GM12878 (cell line): Measurements from ENCODE around the gene PAX5. TPM values are rescaled to one million over a fixed set of nuclear protein-coding genes. Genes with fewer than 3 reads are reported as not detected.

ENCODE experiments used
- ATAC-seq: fragments of 200-7000 bp; cut with Tn5 transposase; 3 replicates; pipeline ENCODE4 v1.9.1; 2020; ENCODE audit warnings: mild to moderate bottlenecking, moderate library complexity
- BruUV-seq: library from RNA; stranded (reverse); fragments of 400-500 nt; replicated peaks from 2 replicates; lab custom pipeline; 2021; lab: Mats Ljungman, UMichigan
- CTCF ChIA-PET: fragments of 300-600 bp; sonication (Branson Sonifier 250); formaldehyde crosslinking; extraction: SDS; loops from one replicate; lab custom pipeline; 2021; ENCODE audit warnings: inconsistent platforms; lab: Yijun Ruan, JAX
- POLR2A ChIA-PET: fragments of 350-600 bp; formaldehyde crosslinking; extraction: SDS; loops from one replicate; lab custom pipeline; 2021; ENCODE audit warnings: inconsistent platforms; lab: Charles Lee
- RAD21 ChIA-PET: fragments of 300-600 bp; sonication (Branson Sonifier 250); formaldehyde crosslinking; loops from one replicate; lab custom pipeline; 2023; ENCODE audit warnings: antibody characterized with exemption; ENCODE audit not compliant: unreplicated experiment; lab: Charles Lee
- SMC1A ChIA-PET: fragments of 300-600 bp; sonication (Branson Sonifier 250); formaldehyde crosslinking; loops from one replicate; lab custom pipeline; 2023; ENCODE audit not compliant: unreplicated experiment, uncharacterized antibody; lab: Charles Lee
- DNase-seq: peaks from one replicate; pipeline ENCODE4 v3.0.0-alpha.2; 2011; ENCODE audit warnings: low read depth, low spot score
- FAIRE-seq: peaks from 3 replicates; lab custom pipeline; 2011; peaks lifted over from hg19 to GRCh38; lab: Jason Lieb, UNC
- H2AFZ ChIP-seq: 2 replicates; pipeline ENCODE4 v1.6.0; 2011; ENCODE audit warnings: low read depth, low read length, control low read depth; ENCODE audit not compliant: control insufficient read depth
- H3K27ac ChIP-seq: 2 replicates; pipeline ENCODE4 v1.5.1; 2011; ENCODE audit warnings: control low read depth; ENCODE audit not compliant: control insufficient read depth, insufficient read depth
- H3K27me3 ChIP-seq, 2 experiments: replicated peaks in 1 of 2; 2 replicates each; pipeline versions ENCODE4 v1.6.0 to v1.6.1; 2011; ENCODE audit warnings: low read length in 1 of 2; ENCODE audit not compliant: control insufficient read depth in 2 of 2, insufficient read depth in 2 of 2
- H3K36me3 ChIP-seq, 2 experiments: 2 replicates each; pipeline ENCODE4 v1.5.1; 2011; ENCODE audit warnings: low read length in 1 of 2; ENCODE audit not compliant: control insufficient read depth in 2 of 2, insufficient read depth in 2 of 2
- H3K4me1 ChIP-seq: 2 replicates; pipeline ENCODE4 v1.6.1; 2011; ENCODE audit warnings: mild to moderate bottlenecking, low read length, moderate library complexity, mixed read lengths; ENCODE audit not compliant: control insufficient read depth, insufficient read depth
- H3K4me2 ChIP-seq: 2 replicates; pipeline ENCODE4 v1.6.0; 2011; ENCODE audit warnings: control low read depth; ENCODE audit not compliant: control insufficient read depth, insufficient read depth
- H3K4me3 ChIP-seq: fragments of 200-600 bp; sonication (generic); 2 replicates; pipeline ENCODE4 v1.5.1; 2016
- H3K79me2 ChIP-seq: 2 replicates; pipeline ENCODE4 v1.6.0; 2011; ENCODE audit warnings: low read length; ENCODE audit not compliant: control insufficient read depth, insufficient read depth
- H3K9ac ChIP-seq: 2 replicates; pipeline ENCODE4 v1.8.0; 2011; ENCODE audit warnings: low read length, control low read depth, mixed read lengths; ENCODE audit not compliant: control insufficient read depth, insufficient read depth
- H3K9me3 ChIP-seq: replicated peaks from 3 replicates; pipeline ENCODE4 v1.5.1; 2011; ENCODE audit warnings: mild to moderate bottlenecking, low read length; ENCODE audit not compliant: control insufficient read depth, insufficient read depth
- H4K20me1 ChIP-seq: 2 replicates; pipeline ENCODE4 v1.6.0; 2011; ENCODE audit not compliant: control insufficient read depth, insufficient read depth
- CBX3 ChIP-seq: fragments of 200-600 bp; sonication (generic); IDR thresholded peaks from 2 replicates; pipeline ENCODE4 v1.6.1; 2016; ENCODE audit warnings: low read depth, borderline replicate concordance
- CHD4 ChIP-seq: fragments of 200-600 bp; sonication (generic); IDR thresholded peaks from 2 replicates; pipeline ENCODE4 v1.6.1; 2016; ENCODE audit warnings: mild to moderate bottlenecking
- ESRRA ChIP-seq: IDR thresholded peaks from 2 replicates; pipeline ENCODE4 v1.6.1; 2012; ENCODE audit warnings: mild to moderate bottlenecking, low read length, improper control_type of control experiment
- JUND ChIP-seq: IDR thresholded peaks from 2 replicates; pipeline ENCODE4 v1.6.1; 2012; ENCODE audit warnings: low read depth, mild to moderate bottlenecking, low read length, improper control_type of control experiment, moderate library complexity
- SMARCA5 ChIP-seq: fragments of 450-650 bp; IDR thresholded peaks from 2 replicates; pipeline ENCODE4 v1.6.1; 2017; ENCODE audit warnings: mild to moderate bottlenecking
- WGBS: methylation state at CpG from one replicate; pipeline ENCODE4 v1.1.6; 2016; ENCODE audit warnings: low lambda C conversion rate; ENCODE audit not compliant: insufficient replicate concordance, insufficient coverage; ENCODE audit errors: missing lambda C conversion rate; 5-methylcytosine and 5-hydroxymethylcytosine counted together
- in situ Hi-C: fragments of 300-500 bp; cut with MboI; formaldehyde crosslinking; loops from 9 replicates; pipeline ENCODE4 v1.14.3; 2018; ENCODE audit warnings: mixed read lengths
- intact Hi-C: fragments of 100-400 bp; cut with micrococcal nuclease; formaldehyde crosslinking; loops from one replicate; pipeline ENCODE4 v1.14.2; 2022; ENCODE audit not compliant: unreplicated experiment
- polyA plus RNA-seq, 11 experiments: library from polyadenylated mRNA; depleted of rRNA in 4 of 11; unstranded in 6 of 11; stranded (reverse) in 5 of 11; fragments of >200 nt; fragmentation: Nextera tagmentation in 4 of 11; fragmentation: Illumina TruSeq in 1 of 11; extraction: Ambion mirVana in 4 of 11; extraction: Trizol in 1 of 11; gene quantifications; 1 replicate in 1 of 11; 2 replicates in 10 of 11; pipeline versions ENCODE4 v1.2.1 to v1.2.3, GENCODE V29; 2011 to 2016; ENCODE audit warnings: inconsistent platforms in 2 of 11, missing spikeins in 2 of 11, low read depth in 1 of 11
- total RNA-seq, 4 experiments: library from RNA; depleted of rRNA in 3 of 4; stranded (reverse); fragments of >200 nt in 3 of 4; fragmentation: Illumina TruSeq in 1 of 4; extraction: Trizol in 1 of 4; gene quantifications; 2 replicates each; pipeline versions ENCODE4 v1.2.1 to v1.2.3, GENCODE V29; 2013 to 2021
- TF ChIP-seq, protein P1 (sequence below): IDR thresholded peaks from 2 replicates; pipeline ENCODE4 v1.6.1; 2012; ENCODE audit warnings: mild to moderate bottlenecking, low read depth, low read length
- TF ChIP-seq, protein P2 (sequence below): fragments of 450-650 bp; IDR thresholded peaks from 2 replicates; pipeline ENCODE4 v1.6.1; 2014; ENCODE audit warnings: mild to moderate bottlenecking
- TF ChIP-seq, protein P3 (sequence below): fragments of 450-650 bp; IDR thresholded peaks from 2 replicates; pipeline ENCODE4 v1.6.1; 2016; ENCODE audit warnings: mild to moderate bottlenecking

PAX5 gene
- total and polyA plus RNA-seq, 10 of the 15 experiments (the other 5 are each of a cell fraction or from before 2014, with no cell fraction given), result 2.2 to 123 (median 31.9) TPM

DNA sequence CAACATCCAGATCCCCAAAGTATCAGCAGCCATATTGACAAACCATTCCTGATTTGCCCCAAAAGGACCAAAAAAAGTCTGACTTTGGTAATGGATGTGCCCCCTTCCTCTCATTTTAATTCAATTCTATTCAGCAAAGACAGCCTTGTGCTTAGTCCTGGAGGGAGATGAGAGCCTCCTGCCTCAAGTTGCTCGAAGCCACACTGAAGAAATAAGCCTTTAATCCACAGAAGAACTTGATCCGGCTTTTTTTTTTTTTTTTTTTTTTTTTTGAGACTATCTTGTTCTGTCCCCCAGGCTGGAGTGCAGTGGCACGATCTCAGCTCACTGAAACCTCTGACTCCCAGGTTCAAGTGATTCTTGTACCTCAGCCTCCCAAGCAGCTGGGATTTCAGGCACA, 8.4 kb upstream of the PAX5 start:
- RAD21 ChIA-PET, result no interaction called here
- POLR2A ChIA-PET, result no interaction called here
- intact Hi-C loops (no loop called here), in situ Hi-C loops (no loop called here)
- H3K36me3 ChIP-seq, result no peaks in the 10 kb centered on the region
- H3K27me3 ChIP-seq, result no peaks in the 10 kb centered on the region
- peaks cover 7% of the 10 kb centered on the region for H3K79me2 ChIP-seq
- ATAC-seq (no peak), DNase-seq (no peak), FAIRE-seq (no peak)
- no peaks in the 10 kb centered on the region for H3K9me3 ChIP-seq
- H3K27ac ChIP-seq, result no peak overlapping the region
- H3K4me2 ChIP-seq, result no peak overlapping the region
- peaks cover 7% of the 10 kb centered on the region for H3K4me1 ChIP-seq
- CTCF ChIA-PET, result no interaction called here
- no peak overlapping the region for H3K4me3 ChIP-seq
- 49% methylated on average over 3 of the region's 3 CpGs for WGBS
- no peaks in the 10 kb centered on the region for H4K20me1 ChIP-seq
- BruUV-seq, result no TSS peak
- SMC1A ChIA-PET, result interaction anchor here (0.8 to 1.2 kb wide), 2 partner anchors 96 to 165 kb away, joined by 3 read pairs; no protein-coding TSS in a partner anchor
- TF ChIP-seq, protein P1, sequence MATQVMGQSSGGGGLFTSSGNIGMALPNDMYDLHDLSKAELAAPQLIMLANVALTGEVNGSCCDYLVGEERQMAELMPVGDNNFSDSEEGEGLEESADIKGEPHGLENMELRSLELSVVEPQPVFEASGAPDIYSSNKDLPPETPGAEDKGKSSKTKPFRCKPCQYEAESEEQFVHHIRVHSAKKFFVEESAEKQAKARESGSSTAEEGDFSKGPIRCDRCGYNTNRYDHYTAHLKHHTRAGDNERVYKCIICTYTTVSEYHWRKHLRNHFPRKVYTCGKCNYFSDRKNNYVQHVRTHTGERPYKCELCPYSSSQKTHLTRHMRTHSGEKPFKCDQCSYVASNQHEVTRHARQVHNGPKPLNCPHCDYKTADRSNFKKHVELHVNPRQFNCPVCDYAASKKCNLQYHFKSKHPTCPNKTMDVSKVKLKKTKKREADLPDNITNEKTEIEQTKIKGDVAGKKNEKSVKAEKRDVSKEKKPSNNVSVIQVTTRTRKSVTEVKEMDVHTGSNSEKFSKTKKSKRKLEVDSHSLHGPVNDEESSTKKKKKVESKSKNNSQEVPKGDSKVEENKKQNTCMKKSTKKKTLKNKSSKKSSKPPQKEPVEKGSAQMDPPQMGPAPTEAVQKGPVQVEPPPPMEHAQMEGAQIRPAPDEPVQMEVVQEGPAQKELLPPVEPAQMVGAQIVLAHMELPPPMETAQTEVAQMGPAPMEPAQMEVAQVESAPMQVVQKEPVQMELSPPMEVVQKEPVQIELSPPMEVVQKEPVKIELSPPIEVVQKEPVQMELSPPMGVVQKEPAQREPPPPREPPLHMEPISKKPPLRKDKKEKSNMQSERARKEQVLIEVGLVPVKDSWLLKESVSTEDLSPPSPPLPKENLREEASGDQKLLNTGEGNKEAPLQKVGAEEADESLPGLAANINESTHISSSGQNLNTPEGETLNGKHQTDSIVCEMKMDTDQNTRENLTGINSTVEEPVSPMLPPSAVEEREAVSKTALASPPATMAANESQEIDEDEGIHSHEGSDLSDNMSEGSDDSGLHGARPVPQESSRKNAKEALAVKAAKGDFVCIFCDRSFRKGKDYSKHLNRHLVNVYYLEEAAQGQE, result no peak
- TF ChIP-seq ESRRA (no peak), SMARCA5 (no peak), JUND (no peak), CBX3 (no peak), CHD4 (no peak)
- TF ChIP-seq, protein P2, sequence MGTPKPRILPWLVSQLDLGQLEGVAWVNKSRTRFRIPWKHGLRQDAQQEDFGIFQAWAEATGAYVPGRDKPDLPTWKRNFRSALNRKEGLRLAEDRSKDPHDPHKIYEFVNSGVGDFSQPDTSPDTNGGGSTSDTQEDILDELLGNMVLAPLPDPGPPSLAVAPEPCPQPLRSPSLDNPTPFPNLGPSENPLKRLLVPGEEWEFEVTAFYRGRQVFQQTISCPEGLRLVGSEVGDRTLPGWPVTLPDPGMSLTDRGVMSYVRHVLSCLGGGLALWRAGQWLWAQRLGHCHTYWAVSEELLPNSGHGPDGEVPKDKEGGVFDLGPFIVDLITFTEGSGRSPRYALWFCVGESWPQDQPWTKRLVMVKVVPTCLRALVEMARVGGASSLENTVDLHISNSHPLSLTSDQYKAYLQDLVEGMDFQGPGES, result no peak
- TF ChIP-seq, protein P3, sequence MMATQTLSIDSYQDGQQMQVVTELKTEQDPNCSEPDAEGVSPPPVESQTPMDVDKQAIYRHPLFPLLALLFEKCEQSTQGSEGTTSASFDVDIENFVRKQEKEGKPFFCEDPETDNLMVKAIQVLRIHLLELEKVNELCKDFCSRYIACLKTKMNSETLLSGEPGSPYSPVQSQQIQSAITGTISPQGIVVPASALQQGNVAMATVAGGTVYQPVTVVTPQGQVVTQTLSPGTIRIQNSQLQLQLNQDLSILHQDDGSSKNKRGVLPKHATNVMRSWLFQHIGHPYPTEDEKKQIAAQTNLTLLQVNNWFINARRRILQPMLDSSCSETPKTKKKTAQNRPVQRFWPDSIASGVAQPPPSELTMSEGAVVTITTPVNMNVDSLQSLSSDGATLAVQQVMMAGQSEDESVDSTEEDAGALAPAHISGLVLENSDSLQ, result no peak
- H3K9ac ChIP-seq, result no peak overlapping the region
- H2AFZ ChIP-seq, result no peak overlapping the region
